GM12878 (cell line): ENCODE measurements around the gene ARHGAP27. TPM values are rescaled to one million over a fixed set of nuclear protein-coding genes. Genes with fewer than 3 reads are reported as not detected.
A peak's percentile ranks its signal among the peaks of the same experiment; 100 is the strongest.

Source experiments
- ATF3 ChIP-seq: IDR thresholded peaks from 2 replicates; pipeline ENCODE4 v1.6.1; 2011; ENCODE audit warnings: low read depth, mild to moderate bottlenecking, low read length, moderate library complexity, borderline replicate concordance; ENCODE audit errors: extremely low read depth
- ATF7 ChIP-seq: fragments of 450-650 bp; IDR thresholded peaks from 2 replicates; pipeline ENCODE4 v1.6.1; 2016; ENCODE audit warnings: low read depth, mild to moderate bottlenecking
- BCL3 ChIP-seq: IDR thresholded peaks from 2 replicates; pipeline ENCODE4 v1.6.1; 2011; ENCODE audit warnings: borderline replicate concordance, low read depth, mild to moderate bottlenecking, moderate library complexity, low read length; ENCODE audit not compliant: insufficient read depth, poor library complexity, severe bottlenecking
- BMI1 ChIP-seq: fragments of 450-650 bp; IDR thresholded peaks from 2 replicates; pipeline ENCODE4 v1.6.1; 2016; ENCODE audit warnings: mild to moderate bottlenecking, moderate library complexity, borderline replicate concordance
- ETV6 ChIP-seq, 2 experiments: fragments of 450-650 bp in 1 of 2; IDR thresholded peaks in 1 of 2; conservative IDR thresholded peaks in 1 of 2; 2 replicates each; pipeline ENCODE4 v1.6.1; 2014; ENCODE audit warnings: antibody characterized with exemption in 1 of 2, borderline replicate concordance in 1 of 2, low read depth in 1 of 2, mild to moderate bottlenecking in 1 of 2, moderate library complexity in 1 of 2
- EZH2 ChIP-seq: IDR thresholded peaks from 2 replicates; pipeline ENCODE4 v1.6.1; 2012; ENCODE audit warnings: low read depth, mild to moderate bottlenecking, control low read depth, inconsistent platforms, low read length, borderline replicate concordance; ENCODE audit not compliant: control insufficient read depth
- FOXK2 ChIP-seq: fragments of 450-650 bp; IDR thresholded peaks from 2 replicates; pipeline ENCODE4 v1.6.1; 2017; ENCODE audit warnings: mild to moderate bottlenecking, moderate library complexity
- HDAC6 ChIP-seq: fragments of 200-600 bp; sonication (generic); IDR thresholded peaks from one replicate; pipeline ENCODE4 v1.8.0; 2017; ENCODE audit warnings: antibody characterized with exemption; ENCODE audit not compliant: unreplicated experiment
- HDGF ChIP-seq: fragments of 450-650 bp; IDR thresholded peaks from 2 replicates; pipeline ENCODE4 v1.6.1; 2016; ENCODE audit warnings: antibody characterized with exemption
- MEF2B ChIP-seq: fragments of 450-650 bp; IDR thresholded peaks from 2 replicates; pipeline ENCODE4 v1.6.1; 2018; ENCODE audit warnings: mild to moderate bottlenecking, moderate library complexity; ENCODE audit not compliant: partially characterized antibody, poor library complexity, severe bottlenecking
- MTA2 ChIP-seq: fragments of 450-650 bp; IDR thresholded peaks from 2 replicates; pipeline ENCODE4 v1.6.1; 2016; ENCODE audit warnings: low read depth, mild to moderate bottlenecking, moderate library complexity
- NFYB ChIP-seq: IDR thresholded peaks from 2 replicates; pipeline ENCODE4 v1.6.1; 2011; ENCODE audit warnings: low read depth, mild to moderate bottlenecking, low read length, improper control_type of control experiment, moderate library complexity; ENCODE audit not compliant: insufficient read depth
- NR2C2 ChIP-seq: IDR thresholded peaks from 2 replicates; pipeline ENCODE4 v1.6.1; 2011; ENCODE audit warnings: borderline replicate concordance, low read depth; ENCODE audit not compliant: control insufficient read depth, insufficient read length
- RELA ChIP-seq: fragments of 450-650 bp; IDR thresholded peaks from 2 replicates; pipeline ENCODE4 v1.8.0; 2014; ENCODE audit warnings: borderline replicate concordance; ENCODE audit not compliant: partially characterized antibody
- SIX5 ChIP-seq: IDR thresholded peaks from 2 replicates; pipeline ENCODE4 v1.6.1; 2011; ENCODE audit warnings: mild to moderate bottlenecking, low read depth, low read length, moderate library complexity; ENCODE audit not compliant: severe bottlenecking
- SMARCA5 ChIP-seq: fragments of 450-650 bp; IDR thresholded peaks from 2 replicates; pipeline ENCODE4 v1.6.1; 2017; ENCODE audit warnings: mild to moderate bottlenecking
- SP1 ChIP-seq: IDR thresholded peaks from one replicate; pipeline ENCODE4 v1.6.1; 2011; ENCODE audit warnings: low read depth, low read length
- SREBF2 ChIP-seq: IDR thresholded peaks from 2 replicates; pipeline ENCODE4 v1.6.1; 2012; ENCODE audit warnings: mild to moderate bottlenecking, low read length
- STAT3 ChIP-seq: IDR thresholded peaks from 2 replicates; pipeline ENCODE4 v1.6.1; 2011; ENCODE audit warnings: low read depth, low read length, improper control_type of control experiment
- SUZ12 ChIP-seq: fragments of 200-600 bp; sonication (generic); IDR thresholded peaks from one replicate; pipeline ENCODE4 v1.6.1; 2018; ENCODE audit warnings: antibody characterized with exemption, mild to moderate bottlenecking; ENCODE audit not compliant: unreplicated experiment
- WRNIP1 ChIP-seq: IDR thresholded peaks from 2 replicates; pipeline ENCODE4 v1.6.1; 2011; ENCODE audit warnings: low read depth, low read length, improper control_type of control experiment, borderline replicate concordance
- YBX1 ChIP-seq: fragments of 450-650 bp; IDR thresholded peaks from 2 replicates; pipeline ENCODE4 v1.6.1; 2016; ENCODE audit warnings: antibody characterized with exemption
- ZBED1 ChIP-seq: IDR thresholded peaks from 2 replicates; pipeline ENCODE4 v1.6.1; 2016; ENCODE audit warnings: borderline replicate concordance
- ZBTB11 ChIP-seq: fragments of 450-650 bp; formaldehyde crosslinking; IDR thresholded peaks from 2 replicates; pipeline ENCODE4 v1.5.0; 2022; ENCODE audit warnings: mild to moderate bottlenecking, missing genetic modification characterization
- ZNF207 ChIP-seq: fragments of 450-650 bp; IDR thresholded peaks from 2 replicates; pipeline ENCODE4 v1.6.1; 2014; ENCODE audit warnings: antibody characterized with exemption, mild to moderate bottlenecking, borderline replicate concordance
- ZNF622 ChIP-seq: fragments of 450-650 bp; IDR thresholded peaks from 2 replicates; pipeline ENCODE4 v1.6.1; 2017; ENCODE audit warnings: mild to moderate bottlenecking, inconsistent platforms
- polyA plus RNA-seq, 11 experiments: library from polyadenylated mRNA; depleted of rRNA in 4 of 11; unstranded in 6 of 11; stranded (reverse) in 5 of 11; fragments of >200 nt; fragmentation: Nextera tagmentation in 4 of 11; fragmentation: Illumina TruSeq in 1 of 11; extraction: Ambion mirVana in 4 of 11; extraction: Trizol in 1 of 11; gene quantifications; 1 replicate in 1 of 11; 2 replicates in 10 of 11; pipeline versions ENCODE4 v1.2.1 to v1.2.3, GENCODE V29; 2011 to 2016; ENCODE audit warnings: inconsistent platforms in 2 of 11, missing spikeins in 2 of 11, low read depth in 1 of 11
- total RNA-seq, 4 experiments: library from RNA; depleted of rRNA in 3 of 4; stranded (reverse); fragments of >200 nt in 3 of 4; fragmentation: Illumina TruSeq in 1 of 4; extraction: Trizol in 1 of 4; gene quantifications; 2 replicates each; pipeline versions ENCODE4 v1.2.1 to v1.2.3, GENCODE V29; 2013 to 2021

Gene ARHGAP27
- total and polyA plus RNA-seq, 10 of the 15 experiments (the other 5 are each of a cell fraction or from before 2014, with no cell fraction given) = 0.64 to 45.7 (median 17.7) TPM

- TF ChIP-seq ZBTB11 (CRISPR knock-in tag) = no peak
- no peak for TF ChIP-seq NFYB
- TF ChIP-seq ZNF207 = no peak
- TF ChIP-seq MTA2 = no peak
- no peak for TF ChIP-seq BMI1
- TF ChIP-seq HDGF = peak; percentile 74; the same call in 1 of the 2 replicates
- TF ChIP-seq SUZ12 = no peak
- no peak for TF ChIP-seq ZBED1
- no peak for TF ChIP-seq NR2C2
- TF ChIP-seq FOXK2 = no peak
- 0 out of 2 replicates have a peak, but pooled peaks have one; percentile 59 for TF ChIP-seq WRNIP1
- no peak for TF ChIP-seq ZNF622
- TF ChIP-seq ETV6 (conservative IDR thresholded peaks at IDR 0.05 in 1 of 2, IDR thresholded peaks at IDR 0.05 in 1 of 2; ENCODE audit: borderline replicate concordance in 1 of 2, low read depth in 1 of 2) = no peak
- no peak; the same call in 1 of the 2 replicates for TF ChIP-seq ATF7
- no peak for TF ChIP-seq BCL3
- TF ChIP-seq RELA = peak; percentile 46
- TF ChIP-seq MEF2B = peak; percentile 24
- TF ChIP-seq STAT3 = no peak
- no peak for TF ChIP-seq EZH2
- no peak for TF ChIP-seq YBX1
- TF ChIP-seq SP1 = peak; percentile 11
- peak; percentile 34; the same call in 1 of the 2 replicates for TF ChIP-seq SREBF2
- TF ChIP-seq ATF3 = no peak
- TF ChIP-seq HDAC6 = no peak
- TF ChIP-seq SIX5 = no peak
- TF ChIP-seq SMARCA5 = no peak
These were observed 47.2 kb downstream of the ARHGAP27 start (continued) for GRCh38 chr17:45385331-45385997.
